ENCODE measurements around the gene ZNF462. TPM values are rescaled to one million over a fixed set of nuclear protein-coding genes. Genes with fewer than 3 reads are reported as not detected.

The ZNF462 gene
- total RNA-seq, result 25.8 to 53.6 TPM (median 33.3 TPM) in 3 replicates
- long read RNA-seq, partial matches to known transcripts, result 0 of 5 reads
- long read RNA-seq, other reads (novel, unspliced or antisense), result 5 of 5 reads

DNA sequence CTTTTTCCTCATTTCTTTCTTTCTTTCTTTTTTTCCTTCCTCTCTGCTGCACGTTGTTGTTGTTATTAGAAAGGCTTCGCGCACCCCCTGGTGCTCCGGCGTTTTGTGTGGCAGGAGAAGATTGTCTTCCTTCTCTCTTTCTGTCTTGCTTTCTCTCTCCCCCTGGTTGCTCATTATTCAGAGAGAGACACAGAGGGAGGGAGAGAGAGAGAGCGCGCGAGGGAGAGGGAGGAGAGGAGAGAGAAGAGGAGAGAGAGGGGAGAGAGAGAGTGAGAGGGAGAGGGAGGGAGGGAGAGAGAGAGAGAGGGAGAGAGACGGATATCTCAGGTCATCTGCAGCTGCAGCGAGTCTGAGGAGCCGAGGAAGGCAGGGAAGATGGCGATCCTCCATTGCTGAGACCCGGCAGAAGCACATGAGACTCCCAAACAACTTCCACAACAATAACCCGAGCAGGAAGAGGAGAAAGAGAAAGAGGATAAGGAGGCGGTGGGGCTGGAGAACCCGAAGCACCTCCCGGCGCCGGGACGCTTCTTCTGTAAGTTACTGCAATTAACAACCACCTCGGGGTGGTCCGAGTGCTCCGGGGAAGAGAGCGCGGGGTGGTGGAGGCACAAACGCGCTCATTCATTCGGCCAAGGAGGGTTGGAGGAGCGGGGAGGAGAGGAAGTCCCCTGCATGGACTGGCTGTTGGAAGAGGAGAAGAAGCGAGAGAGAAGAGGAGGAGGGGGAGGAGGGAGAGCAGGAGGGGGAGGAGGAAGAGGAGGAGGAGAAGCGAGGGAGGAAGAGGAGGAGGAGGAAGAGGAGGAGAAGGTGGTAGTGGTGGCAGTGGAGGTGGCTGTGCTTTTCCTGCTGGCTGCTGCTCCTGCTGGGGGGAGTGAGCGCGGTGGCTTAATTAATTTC is at the start of gene ZNF462:
Gene ZNF462, plus strand, starts transcription at position 346 of the 900 bp plus-strand sequence. CDS start 60,218 bp downstream, outside the sequence.
- no peaks in the 10 kb centered on the region for H3K27me3 Mint-ChIP-seq (ENCODE audit: low read depth)
- H3K27ac Mint-ChIP-seq (ENCODE audit: unreplicated experiment), result peak within 1 kb of the TSS; percentile 97
- DNase-seq (ENCODE audit: low spot score), result no peak
- peaks cover 1% of the 10 kb centered on the region for H3K36me3 Mint-ChIP-seq (ENCODE audit: low read depth)
- TF ChIP-seq, protein P1, sequence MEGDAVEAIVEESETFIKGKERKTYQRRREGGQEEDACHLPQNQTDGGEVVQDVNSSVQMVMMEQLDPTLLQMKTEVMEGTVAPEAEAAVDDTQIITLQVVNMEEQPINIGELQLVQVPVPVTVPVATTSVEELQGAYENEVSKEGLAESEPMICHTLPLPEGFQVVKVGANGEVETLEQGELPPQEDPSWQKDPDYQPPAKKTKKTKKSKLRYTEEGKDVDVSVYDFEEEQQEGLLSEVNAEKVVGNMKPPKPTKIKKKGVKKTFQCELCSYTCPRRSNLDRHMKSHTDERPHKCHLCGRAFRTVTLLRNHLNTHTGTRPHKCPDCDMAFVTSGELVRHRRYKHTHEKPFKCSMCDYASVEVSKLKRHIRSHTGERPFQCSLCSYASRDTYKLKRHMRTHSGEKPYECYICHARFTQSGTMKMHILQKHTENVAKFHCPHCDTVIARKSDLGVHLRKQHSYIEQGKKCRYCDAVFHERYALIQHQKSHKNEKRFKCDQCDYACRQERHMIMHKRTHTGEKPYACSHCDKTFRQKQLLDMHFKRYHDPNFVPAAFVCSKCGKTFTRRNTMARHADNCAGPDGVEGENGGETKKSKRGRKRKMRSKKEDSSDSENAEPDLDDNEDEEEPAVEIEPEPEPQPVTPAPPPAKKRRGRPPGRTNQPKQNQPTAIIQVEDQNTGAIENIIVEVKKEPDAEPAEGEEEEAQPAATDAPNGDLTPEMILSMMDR (IDR thresholded peaks at IDR 0.05), result peak; percentile 79
- H3K4me1 Mint-ChIP-seq (ENCODE audit: low read depth), result peaks cover 61% of the 10 kb centered on the region
- H3K9me3 Mint-ChIP-seq (ENCODE audit: low read depth), result no peaks in the 10 kb centered on the region
- H3K4me3 Mint-ChIP-seq (ENCODE audit: unreplicated experiment), result peak within 1 kb of the TSS; percentile 98

DNA sequence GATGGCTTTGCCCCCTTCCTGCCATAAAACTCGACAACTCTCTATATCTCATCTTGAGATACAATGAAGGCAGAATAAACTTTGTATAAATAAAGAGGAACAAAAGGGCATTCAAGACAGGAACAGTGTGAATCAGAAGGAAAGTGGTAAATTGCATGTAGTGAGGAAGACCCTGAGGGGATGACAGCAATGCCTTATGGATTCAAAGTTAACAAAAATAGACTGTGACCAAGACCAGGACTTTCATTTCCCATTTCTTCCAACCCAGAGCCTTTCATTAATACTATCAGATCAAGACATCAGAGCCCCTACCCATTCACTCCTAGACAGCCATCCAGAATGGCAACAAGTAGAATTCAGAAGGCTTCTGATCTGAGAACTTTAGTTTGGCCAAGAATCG is 46.4 kb upstream of the ZNF462 start:
- Mint-ChIP-seq H3K27me3 (ENCODE audit: low read depth) (no peaks in the 10 kb centered on the region), H3K4me3 (ENCODE audit: unreplicated experiment) (no peak overlapping the region), H3K4me1 (ENCODE audit: low read depth) (peaks cover 7% of the 10 kb centered on the region), H3K9me3 (ENCODE audit: low read depth) (peaks cover 10% of the 10 kb centered on the region), H3K27ac (ENCODE audit: unreplicated experiment) (no peak overlapping the region), H3K36me3 (ENCODE audit: low read depth) (peaks cover 4% of the 10 kb centered on the region)
- no peak for DNase-seq (ENCODE audit: low spot score)
- TF ChIP-seq, protein P1 (IDR thresholded peaks at IDR 0.05), result no peak

DNA sequence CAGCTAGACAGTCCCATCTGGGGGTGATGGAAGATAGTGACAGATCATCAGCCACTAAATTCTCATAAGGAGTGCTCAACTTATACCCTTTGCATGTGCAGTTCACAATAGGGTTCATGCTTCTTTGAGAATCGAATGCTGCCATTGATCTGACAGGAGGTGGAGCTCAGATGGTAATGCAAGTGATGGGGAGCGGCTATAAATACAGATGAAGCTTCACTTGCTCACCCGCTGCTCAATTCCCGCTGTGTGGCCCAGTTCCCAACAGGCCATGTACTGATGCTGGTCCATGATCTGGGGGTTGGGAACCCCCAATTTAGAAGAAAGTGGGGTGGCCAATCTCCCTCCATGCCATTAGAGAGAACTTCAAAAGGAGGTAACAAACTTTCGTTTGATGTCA is 44.9 kb upstream of the ZNF462 start:
- Mint-ChIP-seq H3K9me3 (ENCODE audit: low read depth) (peaks cover 10% of the 10 kb centered on the region), H3K4me1 (ENCODE audit: low read depth) (peaks cover 7% of the 10 kb centered on the region), H3K27me3 (ENCODE audit: low read depth) (no peaks in the 10 kb centered on the region), H3K4me3 (ENCODE audit: unreplicated experiment) (no peak overlapping the region), H3K36me3 (ENCODE audit: low read depth) (peaks cover 4% of the 10 kb centered on the region), H3K27ac (ENCODE audit: unreplicated experiment) (no peak overlapping the region)
- no peak for DNase-seq (ENCODE audit: low spot score)
- TF ChIP-seq, protein P1 (IDR thresholded peaks at IDR 0.05), result no peak

DNA sequence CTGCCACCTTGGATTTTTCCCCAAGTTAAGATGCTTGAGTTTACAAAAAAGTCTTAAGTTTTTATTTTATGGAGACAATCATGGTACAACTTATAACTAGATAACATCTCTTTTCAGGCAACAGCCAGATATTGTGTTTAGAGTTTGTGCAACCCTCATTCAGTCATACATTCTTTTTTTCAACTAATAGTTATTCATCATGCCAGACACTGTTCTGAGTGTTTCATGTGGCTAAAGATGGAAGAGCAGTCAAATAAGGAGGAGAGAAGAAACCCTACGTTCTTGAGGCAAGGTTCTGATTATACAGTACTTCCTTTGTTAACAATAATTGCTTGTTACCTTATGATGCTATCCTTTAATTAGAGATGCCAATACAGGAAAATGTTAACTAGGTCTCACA is 42.1 kb upstream of the ZNF462 start:
- H3K27me3 Mint-ChIP-seq (ENCODE audit: low read depth), result no peaks in the 10 kb centered on the region
- no peak overlapping the region for H3K27ac Mint-ChIP-seq (ENCODE audit: unreplicated experiment)
- no peak for DNase-seq (ENCODE audit: low spot score)
- H3K36me3 Mint-ChIP-seq (ENCODE audit: low read depth), result peaks cover 2% of the 10 kb centered on the region
- TF ChIP-seq, protein P1 (IDR thresholded peaks at IDR 0.05), result no peak
- H3K9me3 Mint-ChIP-seq (ENCODE audit: low read depth), result peaks cover 3% of the 10 kb centered on the region
- peaks cover 7% of the 10 kb centered on the region for H3K4me1 Mint-ChIP-seq (ENCODE audit: low read depth)
- H3K4me3 Mint-ChIP-seq (ENCODE audit: unreplicated experiment), result no peak overlapping the region

GRCh38 chr9:106828070-106828469 is 34.9 kb upstream of the ZNF462 start:
- peaks cover 8% of the 10 kb centered on the region for H3K9me3 Mint-ChIP-seq (ENCODE audit: low read depth)
- H3K4me1 Mint-ChIP-seq (ENCODE audit: low read depth), result peaks cover 28% of the 10 kb centered on the region
- no peaks in the 10 kb centered on the region for H3K27me3 Mint-ChIP-seq (ENCODE audit: low read depth)
- no peak overlapping the region for H3K27ac Mint-ChIP-seq (ENCODE audit: unreplicated experiment)
- DNase-seq (ENCODE audit: low spot score), result no peak
- TF ChIP-seq, protein P1 (IDR thresholded peaks at IDR 0.05), result no peak
- H3K36me3 Mint-ChIP-seq (ENCODE audit: low read depth), result peaks cover 2% of the 10 kb centered on the region
- H3K4me3 Mint-ChIP-seq (ENCODE audit: unreplicated experiment), result no peak overlapping the region

Data from chondrocyte (in vitro differentiated cells).